NAMALWA (cell line): ENCODE results near the gene HHATL.

Experiments
- DNase-seq: peaks from one replicate; pipeline ENCODE4 v3.0.0-alpha.2; 2015; ENCODE audit warnings: low spot score

The HHATL gene

DNA sequence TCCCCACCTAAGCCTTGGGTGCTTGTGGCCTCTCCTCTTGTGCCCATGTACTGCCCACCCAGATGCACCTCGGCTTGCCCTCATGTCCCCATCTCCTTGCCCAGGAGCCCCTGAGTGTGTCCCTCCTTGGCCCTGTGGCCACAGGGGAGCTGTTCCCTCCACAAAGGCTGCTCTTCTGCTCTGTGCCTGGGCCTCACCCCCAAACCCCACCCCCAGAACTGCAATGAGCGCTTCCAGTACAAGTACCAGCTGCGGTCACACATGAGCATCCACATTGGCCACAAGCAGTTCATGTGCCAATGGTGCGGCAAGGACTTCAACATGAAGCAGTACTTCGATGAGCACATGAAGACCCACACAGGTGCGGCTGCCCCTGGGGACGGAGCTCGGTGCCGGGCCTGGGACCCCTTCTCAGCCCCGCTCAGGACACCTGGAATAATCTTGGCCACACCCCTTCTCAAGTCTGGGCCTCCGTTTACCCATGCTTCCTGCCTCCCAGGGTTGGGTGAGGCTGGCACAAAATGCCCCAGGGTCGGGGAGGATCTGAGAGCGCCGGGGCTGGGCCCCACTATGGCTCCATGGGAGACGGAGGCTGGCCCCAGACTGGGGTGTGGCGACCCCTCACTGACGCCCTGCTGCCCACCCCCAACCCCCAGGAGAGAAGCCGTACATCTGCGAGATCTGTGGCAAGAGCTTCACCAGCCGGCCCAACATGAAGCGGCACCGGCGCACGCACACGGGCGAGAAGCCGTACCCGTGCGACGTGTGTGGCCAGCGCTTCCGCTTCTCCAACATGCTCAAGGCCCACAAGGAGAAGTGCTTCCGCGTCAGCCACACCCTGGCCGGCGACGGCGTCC, 38.8 kb downstream of the HHATL start:
- peak; percentile 52 for DNase-seq

DNA sequence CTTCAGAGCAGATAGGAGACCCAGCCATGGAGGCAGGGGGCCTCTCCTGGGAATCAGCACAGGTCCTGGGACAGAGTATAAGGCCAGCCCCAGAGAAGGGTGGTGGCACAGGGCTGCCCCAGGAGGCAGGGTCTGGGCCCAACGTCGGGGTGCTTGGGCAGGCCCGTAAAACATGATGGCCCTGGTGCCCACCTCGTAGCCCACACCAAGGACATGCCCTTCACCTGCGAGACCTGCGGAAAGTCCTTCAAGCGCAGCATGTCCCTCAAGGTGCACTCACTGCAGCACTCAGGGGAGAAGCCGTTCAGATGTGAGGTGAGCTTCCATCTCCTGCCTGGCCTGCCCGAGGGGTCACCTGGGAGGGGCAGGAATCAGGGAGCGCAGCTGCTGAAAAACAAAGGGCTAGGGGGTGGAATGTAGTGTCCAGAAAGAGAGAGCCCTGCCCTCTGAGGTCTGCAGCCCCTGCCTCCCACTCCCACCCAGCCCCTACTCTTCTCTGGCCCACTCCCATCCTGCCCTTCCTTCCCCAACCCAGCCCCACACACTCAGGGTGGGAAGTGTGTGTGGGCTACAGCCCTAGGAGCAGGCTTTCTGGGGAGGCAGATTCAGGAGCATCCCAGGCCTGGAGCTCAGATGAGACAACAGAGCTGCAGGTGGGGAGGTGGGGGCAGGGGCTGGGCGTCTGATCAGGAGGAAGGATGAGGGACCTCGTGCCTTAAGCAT, 39.6 kb downstream of the HHATL start:
- DNase-seq, result no peak

- DNase-seq, result no peak
Observed at GRCh38 chr3:42662037-42662812, 40.4 kb downstream of the HHATL start.

DNA sequence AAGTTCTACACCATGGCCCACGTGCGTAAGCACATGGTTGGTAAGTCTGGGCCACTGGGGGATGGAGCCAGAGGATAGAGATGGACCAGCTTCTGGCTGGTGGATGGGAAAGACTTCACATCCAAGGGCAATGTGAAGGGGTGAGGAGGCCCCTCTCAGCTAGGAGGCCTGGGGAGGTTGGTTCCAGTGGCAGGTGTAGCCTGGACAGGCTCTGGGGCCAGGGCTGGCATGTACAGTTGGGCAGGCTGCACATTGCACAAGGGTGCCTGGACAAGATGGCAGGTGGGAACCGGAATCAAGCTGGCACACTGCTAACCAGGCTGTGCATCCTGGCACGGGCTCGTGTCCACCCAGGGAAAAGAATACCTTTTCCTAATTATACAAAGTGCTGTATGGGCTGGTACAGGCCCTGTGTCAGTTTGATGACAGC, 41.0 kb downstream of the HHATL start:
- DNase-seq, result no peak

DNA sequence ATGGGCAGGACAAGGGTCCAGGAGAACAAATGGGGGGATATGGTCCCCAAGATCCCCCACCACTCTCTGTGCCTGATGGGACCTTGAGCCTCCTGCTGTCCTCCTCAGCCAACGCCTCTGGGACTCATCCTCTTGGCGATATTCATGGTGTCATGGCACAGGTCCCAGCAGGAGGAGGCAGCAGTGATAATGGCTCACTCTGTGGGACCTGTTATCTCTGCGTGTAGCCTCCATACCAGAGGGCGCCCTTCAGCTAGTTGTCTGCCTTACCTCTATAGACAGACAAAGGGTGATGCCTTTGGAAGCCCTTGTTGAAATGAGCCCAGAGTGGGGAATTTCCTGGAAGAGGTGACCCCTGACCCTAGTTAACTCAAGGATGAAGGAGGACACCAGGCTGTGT, 41.7 kb downstream of the HHATL start:
- DNase-seq, result peak; percentile 41

GRCh38 chr3:42660131-42660715, 42.4 kb downstream of the HHATL start:
- DNase-seq, result no peak

DNA sequence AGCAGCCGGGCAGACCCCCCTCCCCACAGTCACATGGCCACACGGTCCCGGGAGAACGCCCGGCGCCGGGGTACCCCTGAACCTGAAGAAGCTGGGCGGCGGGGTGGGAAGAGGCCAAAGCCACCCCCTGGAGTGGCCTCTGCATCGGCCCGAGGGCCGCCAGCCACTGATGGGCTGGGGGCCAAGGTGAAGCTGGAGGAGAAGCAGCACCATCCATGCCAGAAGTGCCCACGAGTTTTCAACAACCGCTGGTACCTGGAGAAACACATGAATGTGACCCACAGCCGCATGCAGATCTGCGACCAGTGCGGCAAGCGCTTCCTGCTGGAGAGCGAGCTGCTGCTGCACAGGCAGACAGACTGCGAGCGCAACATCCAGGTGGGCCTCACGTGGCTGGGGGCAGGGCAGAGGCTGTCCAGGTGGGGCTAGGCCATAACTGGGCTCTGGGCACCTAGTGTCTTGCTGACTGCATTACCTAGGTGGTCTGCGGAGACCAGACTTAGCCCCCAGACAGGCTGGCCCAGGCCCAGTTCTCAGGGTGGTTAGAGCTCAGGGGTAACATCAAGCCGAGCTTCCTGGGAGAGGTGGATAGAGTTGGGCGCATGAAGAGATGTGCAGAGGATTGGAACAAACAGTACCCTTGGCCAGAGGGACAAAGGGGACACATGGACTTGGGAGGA, 43.0 kb downstream of the HHATL start:
- DNase-seq, result no peak

GRCh38 chr3:42658771-42659390, 43.7 kb downstream of the HHATL start:
- no peak for DNase-seq

GRCh38 chr3:42658091-42658770, 44.4 kb downstream of the HHATL start:
- no peak for DNase-seq

DNA sequence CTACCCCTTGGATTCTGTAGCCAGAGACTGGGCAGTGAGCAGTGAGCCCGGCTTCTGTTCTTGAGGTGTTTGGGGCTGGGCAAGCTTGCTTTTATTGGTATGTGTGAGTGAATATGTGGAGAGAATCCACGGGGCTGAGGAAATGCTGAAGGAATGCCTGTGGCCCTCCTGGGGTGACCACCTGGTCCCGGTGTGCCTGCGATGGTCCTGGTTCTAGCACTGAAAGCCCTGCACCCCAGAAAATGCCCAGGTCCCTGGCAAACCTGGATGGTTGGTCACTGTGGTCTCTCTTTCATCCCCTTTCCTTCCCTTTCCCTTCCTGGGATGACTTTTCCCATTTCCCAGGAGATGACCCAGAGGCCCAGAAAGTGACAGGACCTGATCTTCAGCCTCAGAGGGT, 44.9 kb downstream of the HHATL start:
- no peak for DNase-seq

DNA sequence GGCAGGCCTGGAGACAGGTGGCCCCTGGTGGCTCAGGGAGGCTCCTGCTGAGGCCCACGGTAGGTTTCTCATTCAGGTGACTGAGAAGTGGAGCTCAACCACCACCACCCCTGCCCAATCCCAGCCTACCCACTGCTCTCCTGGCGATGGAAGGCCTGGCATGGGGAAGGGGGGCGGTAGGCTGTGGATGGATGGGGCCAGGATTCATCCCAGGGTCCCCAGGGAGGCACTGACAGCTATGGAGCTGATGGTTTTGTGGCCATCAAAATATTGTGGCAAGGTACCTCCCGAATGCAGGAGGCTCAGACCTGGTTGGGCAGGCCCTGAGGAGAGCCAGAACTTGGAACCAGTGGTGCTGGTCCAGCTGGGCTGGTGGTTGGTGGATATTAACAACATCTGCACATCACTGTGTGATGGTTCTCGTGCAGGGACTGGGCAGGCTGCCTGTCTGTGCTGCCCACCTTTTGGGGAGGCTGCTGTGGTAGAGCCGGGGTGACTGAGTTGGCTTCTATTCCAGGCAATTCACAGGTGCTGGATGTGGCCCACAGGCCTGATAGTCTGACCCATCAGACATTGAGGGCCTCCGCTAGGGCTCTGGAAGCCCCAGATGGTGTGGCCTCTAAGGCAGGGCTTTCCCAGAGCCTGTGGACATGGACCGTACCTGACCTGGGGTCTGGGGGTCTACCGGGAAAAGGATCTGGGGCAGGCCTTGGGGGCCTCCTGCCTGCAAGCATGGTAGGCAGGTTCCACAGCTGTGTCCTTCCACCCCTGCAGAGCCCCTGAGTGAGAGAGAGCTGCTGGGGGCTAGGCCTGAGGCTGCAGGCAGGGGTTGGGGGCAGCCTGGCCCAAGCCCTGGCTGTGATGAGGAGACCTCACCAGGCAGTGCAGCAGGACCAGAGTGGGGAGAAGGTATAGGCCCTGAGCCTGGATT, 45.7 kb downstream of the HHATL start:
- DNase-seq, result no peak

DNA sequence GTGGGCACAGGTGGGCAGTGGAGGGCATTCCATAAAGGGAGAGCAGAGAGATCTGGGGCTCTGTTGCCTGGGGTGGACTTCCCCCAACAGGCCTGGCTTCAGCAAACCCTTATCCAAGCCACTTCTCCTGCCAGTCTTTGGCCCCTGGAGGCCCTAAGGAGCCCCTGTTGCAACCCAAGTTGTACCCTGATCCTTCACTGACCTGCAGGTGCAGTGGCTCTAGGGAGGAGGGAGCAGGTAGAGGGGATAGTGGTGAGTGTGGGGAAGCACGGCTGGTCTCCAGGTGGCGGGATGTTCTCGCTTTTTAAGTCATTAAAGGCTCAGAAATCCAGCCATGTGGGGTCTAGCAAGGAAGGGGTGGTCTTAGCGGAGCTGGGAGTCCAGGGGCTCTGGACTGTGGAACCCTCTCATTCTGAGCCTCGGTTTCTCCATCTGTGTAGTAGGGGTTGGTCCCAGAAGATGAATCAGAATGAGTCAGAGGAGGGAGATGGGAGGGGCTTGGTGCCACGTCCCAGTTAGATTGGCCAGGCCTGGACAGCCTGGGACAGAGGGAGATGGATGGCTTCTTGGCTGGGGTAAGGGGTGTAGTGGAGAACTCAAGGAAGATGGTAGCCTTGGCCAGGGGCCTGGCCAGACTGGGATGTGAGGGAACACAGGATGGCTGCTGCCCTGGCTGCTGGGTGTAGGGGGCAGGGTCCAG, 46.5 kb downstream of the HHATL start:
- DNase-seq, result no peak

GRCh38 chr3:42655331-42655888, 47.2 kb downstream of the HHATL start:
- DNase-seq, result no peak

GRCh38 chr3:42654331-42655201, 48.0 kb downstream of the HHATL start:
- no peak for DNase-seq

DNA sequence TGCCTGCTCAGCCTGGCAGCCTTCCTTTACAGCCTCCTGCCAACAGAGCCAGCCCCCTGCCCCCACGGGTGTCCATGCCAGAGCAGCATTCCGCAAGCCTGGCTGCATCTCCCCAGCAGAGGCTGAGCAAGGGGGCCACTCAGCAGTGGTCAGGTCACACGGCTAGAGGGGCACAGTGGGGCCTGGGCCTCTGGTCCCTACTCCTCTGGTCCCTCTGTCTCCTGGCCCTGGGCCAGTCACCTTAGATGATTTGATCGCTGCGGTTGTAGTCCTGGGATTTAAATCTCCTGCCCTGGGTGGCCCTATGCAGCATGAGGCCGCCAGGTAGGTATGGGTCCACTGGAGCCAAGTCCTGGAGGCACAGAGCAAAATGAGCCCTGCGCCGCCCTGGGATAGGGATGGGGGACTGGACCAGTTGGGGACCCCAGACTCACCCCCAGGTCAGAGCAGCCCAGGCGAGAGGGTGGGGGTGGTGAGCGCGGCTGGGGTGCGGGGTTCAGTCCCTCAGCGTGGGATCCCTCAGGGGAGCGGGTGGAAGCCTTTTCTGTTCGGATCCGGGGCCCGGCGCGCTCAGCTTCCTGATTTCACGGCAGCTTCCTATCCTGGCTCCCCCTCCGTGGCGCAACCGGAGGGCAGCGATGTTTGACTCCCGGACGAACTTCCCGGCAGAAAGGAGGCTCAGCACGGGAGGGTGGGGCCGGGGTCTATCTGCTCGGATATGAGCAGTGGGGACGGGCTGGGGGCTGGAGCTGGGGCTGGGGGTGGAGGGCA, 48.9 kb downstream of the HHATL start, which contains the start of gene ZBTB47:
TSS of gene ZBTB47 (plus strand) at position 138 of the 771 bp plus-strand sequence. CDS start 4,659 bp downstream, outside the sequence.
- no peak for DNase-seq

DNA sequence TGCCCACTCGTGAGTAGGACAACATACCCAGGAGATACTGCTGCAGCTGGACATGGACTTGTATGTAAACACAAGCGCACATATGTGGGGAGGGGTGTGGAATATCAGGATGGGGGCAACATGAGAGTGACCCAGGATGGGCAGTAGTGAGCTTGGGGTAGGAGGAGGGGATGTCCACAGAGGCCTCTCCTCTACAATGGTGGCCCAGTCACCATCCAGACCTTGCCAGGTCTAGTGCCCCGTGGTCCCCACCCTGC, 49.4 kb downstream of the HHATL start:
- no peak for DNase-seq
